HG03103 (cell line): Measurements from ENCODE around the gene PGLYRP2.

Experiments used
- ATAC-seq: cut with Tn5 transposase; IDR thresholded peaks from one replicate; pipeline ENCODE4 v1.9.1; 2021; ENCODE audit warnings: low read depth; ENCODE audit not compliant: unreplicated experiment

Gene PGLYRP2

GRCh38 chr19:15443325-15443724, 36.0 kb downstream of the PGLYRP2 start:
- ATAC-seq: no peak

- no peak for ATAC-seq
Measured at GRCh38 chr19:15442142-15442920, 37.0 kb downstream of the PGLYRP2 start.

DNA sequence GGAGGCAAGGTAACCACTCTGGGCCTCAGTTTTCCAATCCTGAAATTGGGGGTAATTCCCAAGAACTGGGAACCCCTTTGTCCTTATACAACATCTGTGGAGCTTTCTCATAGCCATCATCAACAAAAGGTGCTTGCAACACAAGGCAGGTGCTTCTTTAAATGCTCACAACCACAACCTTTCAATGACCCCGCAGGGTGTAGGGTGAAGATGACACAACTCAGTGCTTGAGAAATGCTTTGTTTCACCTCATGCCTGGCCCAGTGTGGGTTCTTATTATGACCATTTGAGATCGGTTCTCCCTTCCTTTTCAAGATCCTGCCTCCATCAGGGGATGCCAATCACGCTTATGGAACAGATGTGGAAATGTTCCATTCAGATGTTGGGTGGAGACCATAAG, 38.0 kb downstream of the PGLYRP2 start:
- ATAC-seq: no peak

- ATAC-seq: no peak
Measured at GRCh38 chr19:15439821-15440641, 39.3 kb downstream of the PGLYRP2 start.

DNA sequence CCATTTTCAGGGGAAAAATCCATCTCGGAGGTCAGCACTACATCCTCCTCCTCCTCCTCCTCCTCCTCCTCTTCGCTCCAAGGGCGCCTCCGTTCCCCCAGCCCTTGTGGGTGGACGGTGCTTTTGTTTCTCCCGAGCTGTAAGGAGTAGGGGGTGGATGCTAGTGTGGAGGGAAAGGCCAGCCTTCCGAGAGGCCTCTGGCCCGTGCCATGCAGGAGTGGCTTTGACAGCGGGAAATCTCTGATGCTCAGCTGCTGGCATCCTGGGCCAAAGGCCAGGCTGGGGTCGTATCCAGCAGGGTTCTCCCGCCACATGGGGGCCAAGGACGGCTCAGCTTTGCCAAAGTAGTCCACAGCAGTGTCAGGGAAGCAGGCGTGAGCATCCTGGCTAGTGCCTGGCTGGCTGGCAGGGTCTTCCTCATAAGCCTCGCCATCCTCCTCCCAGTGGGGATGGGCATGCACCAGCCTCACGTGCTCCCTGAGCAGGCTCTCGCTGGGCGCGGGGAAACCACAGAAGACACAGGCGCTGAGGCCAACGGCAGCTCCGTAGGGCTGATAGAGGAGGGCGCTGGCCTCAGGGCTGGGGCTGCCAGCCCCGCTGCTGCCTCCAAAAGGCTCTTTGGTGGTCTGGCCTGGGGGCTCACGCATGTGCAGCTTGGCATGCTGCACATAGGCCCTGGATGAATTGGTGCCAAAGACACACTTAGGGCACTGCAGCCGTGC, 40.1 kb downstream of the PGLYRP2 start:
- no peak for ATAC-seq

DNA sequence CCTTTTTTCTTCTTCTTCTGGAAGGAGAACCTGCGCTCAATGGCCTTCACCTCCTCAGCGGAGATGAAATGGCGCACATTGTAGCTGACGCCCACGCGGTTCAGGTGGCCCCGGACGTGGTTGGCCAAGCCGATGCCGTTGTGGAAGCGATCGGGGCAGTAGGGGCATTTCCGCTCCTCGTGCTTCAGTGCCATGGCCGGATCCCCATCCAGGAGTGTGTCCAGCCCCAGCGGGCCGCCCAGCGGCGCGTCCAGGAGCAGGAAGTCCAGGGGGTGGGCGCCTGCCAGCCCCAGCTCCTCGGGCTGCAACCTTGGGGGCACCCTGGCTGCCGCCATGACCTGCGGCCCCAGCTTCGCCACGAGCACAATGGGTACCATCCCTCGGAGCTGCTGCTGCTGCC, 40.7 kb downstream of the PGLYRP2 start:
- no peak for ATAC-seq

DNA sequence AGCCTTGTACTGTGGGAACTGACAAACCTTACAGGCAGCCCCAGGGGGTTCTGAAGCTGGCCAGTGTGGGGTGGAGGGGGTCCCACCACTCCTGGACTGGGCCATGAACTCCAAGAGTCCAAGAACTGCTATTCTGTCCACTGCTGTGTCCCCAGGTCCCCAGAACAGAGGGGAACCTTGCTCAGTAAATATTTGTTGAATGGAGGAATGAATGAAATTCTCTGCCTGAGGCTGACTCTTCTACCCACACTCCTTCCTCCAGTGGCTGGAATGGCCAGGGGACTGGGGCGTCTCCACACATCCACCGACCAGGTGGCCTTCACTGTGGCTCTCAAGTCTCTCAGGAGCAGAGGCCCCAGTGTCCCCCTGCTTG, 41.2 kb downstream of the PGLYRP2 start:
- no peak for ATAC-seq

- no peak for ATAC-seq
Measured at GRCh38 chr19:15437355-15438123, 41.8 kb downstream of the PGLYRP2 start.

- no peak for ATAC-seq
Measured at GRCh38 chr19:15436826-15437110, 42.5 kb downstream of the PGLYRP2 start.

- ATAC-seq: no peak
Measured at GRCh38 chr19:15436012-15436825, 43.1 kb downstream of the PGLYRP2 start.

- no peak for ATAC-seq
Measured at GRCh38 chr19:15433519-15434069, 45.7 kb downstream of the PGLYRP2 start.

- ATAC-seq: peak; percentile 61
Measured at GRCh38 chr19:15432629-15433518, 46.4 kb downstream of the PGLYRP2 start.

DNA sequence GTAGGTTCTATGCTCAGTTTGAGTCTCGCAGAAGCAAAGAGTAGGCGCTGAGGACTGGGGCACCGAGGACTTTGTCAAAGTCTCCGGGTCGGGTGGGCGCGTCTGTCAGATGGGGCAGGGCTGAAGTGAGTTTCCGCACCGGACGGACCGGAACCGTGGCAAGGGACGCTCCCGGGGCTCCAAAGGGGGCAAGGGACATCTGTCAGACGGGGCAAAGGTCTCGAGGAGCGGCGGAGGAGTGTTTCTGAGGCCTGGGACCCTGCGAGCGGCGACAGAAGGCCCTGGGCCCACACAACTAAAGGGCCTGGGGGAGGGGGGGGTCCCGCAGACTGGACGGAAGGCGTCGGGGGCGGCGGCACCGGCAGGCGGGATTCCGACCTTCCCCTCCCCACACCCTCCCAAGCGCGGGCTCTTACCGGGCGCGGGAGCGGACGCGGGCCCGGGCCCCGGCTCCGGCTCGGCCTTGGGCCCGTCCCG, 47.2 kb downstream of the PGLYRP2 start:
- ATAC-seq: no peak

DNA sequence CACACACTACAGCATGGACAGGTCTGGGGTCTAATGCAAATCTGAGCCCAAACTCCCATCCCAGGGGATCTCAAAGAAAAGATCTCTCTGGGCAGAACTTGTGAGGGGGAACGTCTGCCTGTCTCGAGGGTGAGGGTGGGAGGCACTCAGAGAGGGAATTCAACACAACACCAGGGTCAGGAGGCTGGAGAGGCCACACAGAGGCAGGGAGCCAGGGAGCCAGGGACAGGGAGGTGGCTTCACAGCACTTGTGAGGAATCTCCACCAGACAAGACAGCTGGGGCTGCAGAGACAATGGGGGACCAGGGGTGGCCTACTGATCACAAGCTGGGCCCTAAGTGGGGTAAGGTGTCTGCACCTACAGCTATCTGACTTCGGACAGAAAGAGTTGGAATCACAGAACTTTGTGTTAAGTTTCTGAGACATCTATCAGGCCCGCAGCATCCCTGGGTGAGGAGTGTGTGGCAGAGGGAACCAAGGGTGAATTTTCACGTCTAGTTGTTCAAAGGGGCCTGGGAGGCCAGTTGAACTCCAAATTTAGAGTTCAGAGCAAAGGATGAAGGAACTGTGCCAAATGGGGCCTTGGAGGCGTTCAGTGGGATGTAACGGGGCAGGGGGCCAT, 47.8 kb downstream of the PGLYRP2 start:
- no peak for ATAC-seq

GRCh38 chr19:15430526-15431120, 48.7 kb downstream of the PGLYRP2 start:
- no peak for ATAC-seq

- ATAC-seq: no peak
Measured at GRCh38 chr19:15429825-15430467, 49.4 kb downstream of the PGLYRP2 start.
